ENCODE results near the gene POLR2J2.
A peak's percentile ranks its signal among the peaks of the same experiment; 100 is the strongest.
"Not testable (repeated sequence)": the region's sequence is repeated elsewhere in the genome, so short reads cannot be mapped to it uniquely, and the experiment has no call there.

The POLR2J2 gene

GRCh38 chr7:102667523-102667922 is 3.9 kb downstream of the POLR2J2 start:
- H3K27ac ChIP-seq (ENCODE audit: poor library complexity, severe bottlenecking); H3K27me3 ChIP-seq (ENCODE audit: insufficient read depth, poor library complexity, severe bottlenecking); H3K4me3 ChIP-seq (ENCODE audit: severe bottlenecking); ATAC-seq (ENCODE audit: low read depth); H3K4me1 ChIP-seq (ENCODE audit: insufficient read depth, poor library complexity, severe bottlenecking); H3K9me3 ChIP-seq (ENCODE audit: severe bottlenecking); H3K36me3 ChIP-seq (ENCODE audit: low read depth); DNase-seq (ENCODE audit: low spot score): not testable (repeated sequence)

GRCh38 chr7:102666850-102667249 is 4.6 kb downstream of the POLR2J2 start:
- not testable (repeated sequence) for H3K4me3 ChIP-seq (ENCODE audit: severe bottlenecking); DNase-seq (ENCODE audit: low spot score); H3K27ac ChIP-seq (ENCODE audit: poor library complexity, severe bottlenecking); H3K36me3 ChIP-seq (ENCODE audit: low read depth); H3K27me3 ChIP-seq (ENCODE audit: insufficient read depth, poor library complexity, severe bottlenecking); H3K4me1 ChIP-seq (ENCODE audit: insufficient read depth, poor library complexity, severe bottlenecking); H3K9me3 ChIP-seq (ENCODE audit: severe bottlenecking); ATAC-seq (ENCODE audit: low read depth)

GRCh38 chr7:102664765-102665164 is 6.7 kb downstream of the POLR2J2 start:
- H3K4me1 ChIP-seq (ENCODE audit: insufficient read depth, poor library complexity, severe bottlenecking); H3K4me3 ChIP-seq (ENCODE audit: severe bottlenecking); H3K27me3 ChIP-seq (ENCODE audit: insufficient read depth, poor library complexity, severe bottlenecking); ATAC-seq (ENCODE audit: low read depth); H3K27ac ChIP-seq (ENCODE audit: poor library complexity, severe bottlenecking); H3K9me3 ChIP-seq (ENCODE audit: severe bottlenecking); H3K36me3 ChIP-seq (ENCODE audit: low read depth): not testable (repeated sequence)
- DNase-seq (ENCODE audit: low spot score) = peak; percentile 13

GRCh38 chr7:102649924-102650323 is 21.5 kb downstream of the POLR2J2 start, which contains the start of gene SPDYE2B:
SPDYE2B (plus strand) TSS chr7:102650319; CDS start chr7:102652349, 2,030 bp downstream.
- not testable (repeated sequence) for H3K4me3 ChIP-seq (ENCODE audit: severe bottlenecking); H3K9me3 ChIP-seq (ENCODE audit: severe bottlenecking); DNase-seq (ENCODE audit: low spot score); H3K36me3 ChIP-seq (ENCODE audit: low read depth); ATAC-seq (ENCODE audit: low read depth); H3K4me1 ChIP-seq (ENCODE audit: insufficient read depth, poor library complexity, severe bottlenecking); H3K27ac ChIP-seq (ENCODE audit: poor library complexity, severe bottlenecking); H3K27me3 ChIP-seq (ENCODE audit: insufficient read depth, poor library complexity, severe bottlenecking)

- not testable (repeated sequence) for H3K36me3 ChIP-seq (ENCODE audit: low read depth); ATAC-seq (ENCODE audit: low read depth); H3K9me3 ChIP-seq (ENCODE audit: severe bottlenecking); H3K4me1 ChIP-seq (ENCODE audit: insufficient read depth, poor library complexity, severe bottlenecking); H3K4me3 ChIP-seq (ENCODE audit: severe bottlenecking); DNase-seq (ENCODE audit: low spot score); H3K27me3 ChIP-seq (ENCODE audit: insufficient read depth, poor library complexity, severe bottlenecking); H3K27ac ChIP-seq (ENCODE audit: poor library complexity, severe bottlenecking)
Measured at GRCh38 chr7:102647813-102648212, 23.6 kb downstream of the POLR2J2 start.

GRCh38 chr7:102643404-102643803 is 28.1 kb downstream of the POLR2J2 start:
- not testable (repeated sequence) for DNase-seq (ENCODE audit: low spot score); H3K9me3 ChIP-seq (ENCODE audit: severe bottlenecking); H3K36me3 ChIP-seq (ENCODE audit: low read depth); H3K27ac ChIP-seq (ENCODE audit: poor library complexity, severe bottlenecking); H3K4me1 ChIP-seq (ENCODE audit: insufficient read depth, poor library complexity, severe bottlenecking); H3K27me3 ChIP-seq (ENCODE audit: insufficient read depth, poor library complexity, severe bottlenecking); ATAC-seq (ENCODE audit: low read depth); H3K4me3 ChIP-seq (ENCODE audit: severe bottlenecking)

GRCh38 chr7:102642691-102643090 is 28.8 kb downstream of the POLR2J2 start, which contains the start of gene UPK3BL1:
UPK3BL1 (minus strand) TSS chr7:102642791; CDS start chr7:102642741, 50 bp downstream.
- not testable (repeated sequence) for H3K4me3 ChIP-seq (ENCODE audit: severe bottlenecking); DNase-seq (ENCODE audit: low spot score); H3K36me3 ChIP-seq (ENCODE audit: low read depth); H3K27me3 ChIP-seq (ENCODE audit: insufficient read depth, poor library complexity, severe bottlenecking); H3K9me3 ChIP-seq (ENCODE audit: severe bottlenecking); H3K4me1 ChIP-seq (ENCODE audit: insufficient read depth, poor library complexity, severe bottlenecking); H3K27ac ChIP-seq (ENCODE audit: poor library complexity, severe bottlenecking)
- peak; percentile 20 for ATAC-seq (ENCODE audit: low read depth)

GRCh38 chr7:102638848-102639247 is 32.6 kb downstream of the POLR2J2 start:
- not testable (repeated sequence) for H3K4me1 ChIP-seq (ENCODE audit: insufficient read depth, poor library complexity, severe bottlenecking); H3K36me3 ChIP-seq (ENCODE audit: low read depth); H3K27me3 ChIP-seq (ENCODE audit: insufficient read depth, poor library complexity, severe bottlenecking); H3K9me3 ChIP-seq (ENCODE audit: severe bottlenecking); H3K27ac ChIP-seq (ENCODE audit: poor library complexity, severe bottlenecking); H3K4me3 ChIP-seq (ENCODE audit: severe bottlenecking)
- ATAC-seq (ENCODE audit: low read depth) = peak; percentile 1; the same call in 1 of the 3 replicates
- peak; percentile 55 for DNase-seq (ENCODE audit: low spot score)

- H3K36me3 ChIP-seq (ENCODE audit: low read depth); H3K9me3 ChIP-seq (ENCODE audit: severe bottlenecking); H3K27ac ChIP-seq (ENCODE audit: poor library complexity, severe bottlenecking); DNase-seq (ENCODE audit: low spot score); ATAC-seq (ENCODE audit: low read depth); H3K4me1 ChIP-seq (ENCODE audit: insufficient read depth, poor library complexity, severe bottlenecking); H3K4me3 ChIP-seq (ENCODE audit: severe bottlenecking); H3K27me3 ChIP-seq (ENCODE audit: insufficient read depth, poor library complexity, severe bottlenecking): not testable (repeated sequence)
Measured at GRCh38 chr7:102636956-102637355, 34.5 kb downstream of the POLR2J2 start.

GRCh38 chr7:102635354-102635753 is 36.1 kb downstream of the POLR2J2 start:
- not testable (repeated sequence) for H3K4me1 ChIP-seq (ENCODE audit: insufficient read depth, poor library complexity, severe bottlenecking); DNase-seq (ENCODE audit: low spot score); H3K27ac ChIP-seq (ENCODE audit: poor library complexity, severe bottlenecking); H3K36me3 ChIP-seq (ENCODE audit: low read depth); H3K9me3 ChIP-seq (ENCODE audit: severe bottlenecking); ATAC-seq (ENCODE audit: low read depth); H3K27me3 ChIP-seq (ENCODE audit: insufficient read depth, poor library complexity, severe bottlenecking); H3K4me3 ChIP-seq (ENCODE audit: severe bottlenecking)

- H3K27ac ChIP-seq (ENCODE audit: poor library complexity, severe bottlenecking); H3K36me3 ChIP-seq (ENCODE audit: low read depth); DNase-seq (ENCODE audit: low spot score); H3K4me1 ChIP-seq (ENCODE audit: insufficient read depth, poor library complexity, severe bottlenecking); H3K4me3 ChIP-seq (ENCODE audit: severe bottlenecking); H3K27me3 ChIP-seq (ENCODE audit: insufficient read depth, poor library complexity, severe bottlenecking); ATAC-seq (ENCODE audit: low read depth); H3K9me3 ChIP-seq (ENCODE audit: severe bottlenecking): not testable (repeated sequence)
Measured at GRCh38 chr7:102634299-102634698, 37.2 kb downstream of the POLR2J2 start.

GRCh38 chr7:102630622-102631021 is 40.8 kb downstream of the POLR2J2 start:
- DNase-seq (ENCODE audit: low spot score) (peak; percentile 84), ATAC-seq (ENCODE audit: low read depth) (peak; percentile 85)
- H3K4me1 ChIP-seq (ENCODE audit: insufficient read depth, poor library complexity, severe bottlenecking); H3K27ac ChIP-seq (ENCODE audit: poor library complexity, severe bottlenecking); H3K4me3 ChIP-seq (ENCODE audit: severe bottlenecking); H3K36me3 ChIP-seq (ENCODE audit: low read depth); H3K27me3 ChIP-seq (ENCODE audit: insufficient read depth, poor library complexity, severe bottlenecking); H3K9me3 ChIP-seq (ENCODE audit: severe bottlenecking): not testable (repeated sequence)
